H7 (cell line): ENCODE measurements around the gene UBE3C. TPM values are rescaled to one million over a fixed set of nuclear protein-coding genes. Genes with fewer than 3 reads are reported as not detected.
"Not testable (repeated sequence)": the region's sequence is repeated elsewhere in the genome, so short reads cannot be mapped to it uniquely, and the experiment has no call there.

ENCODE experiments used
- DNase-seq: peaks from one replicate; pipeline ENCODE4 v3.0.0; 2012
- H3K27me3 ChIP-seq: 2 replicates; pipeline ENCODE4 v1.6.0; 2011; ENCODE audit warnings: mild to moderate bottlenecking, low read length; ENCODE audit not compliant: control insufficient read depth, insufficient read depth
- H3K36me3 ChIP-seq: replicated peaks from 2 replicates; pipeline ENCODE4 v1.5.1; 2011; ENCODE audit warnings: low read length; ENCODE audit not compliant: control insufficient read depth, insufficient read depth
- H3K4me3 ChIP-seq: 2 replicates; pipeline ENCODE4 v1.5.1; 2011; ENCODE audit warnings: low read depth, mild to moderate bottlenecking, control low read depth, low read length, moderate library complexity; ENCODE audit not compliant: insufficient read depth
- total RNA-seq: library from RNA; depleted of rRNA; stranded (reverse); fragments of >200 nt; shearing (Covaris generic); gene quantifications from 2 replicates; pipeline ENCODE4 v1.2.3, GENCODE V29; 2014

Gene UBE3C
- total RNA-seq, 1 experiment from 2014 or later: 69.0 TPM

DNA sequence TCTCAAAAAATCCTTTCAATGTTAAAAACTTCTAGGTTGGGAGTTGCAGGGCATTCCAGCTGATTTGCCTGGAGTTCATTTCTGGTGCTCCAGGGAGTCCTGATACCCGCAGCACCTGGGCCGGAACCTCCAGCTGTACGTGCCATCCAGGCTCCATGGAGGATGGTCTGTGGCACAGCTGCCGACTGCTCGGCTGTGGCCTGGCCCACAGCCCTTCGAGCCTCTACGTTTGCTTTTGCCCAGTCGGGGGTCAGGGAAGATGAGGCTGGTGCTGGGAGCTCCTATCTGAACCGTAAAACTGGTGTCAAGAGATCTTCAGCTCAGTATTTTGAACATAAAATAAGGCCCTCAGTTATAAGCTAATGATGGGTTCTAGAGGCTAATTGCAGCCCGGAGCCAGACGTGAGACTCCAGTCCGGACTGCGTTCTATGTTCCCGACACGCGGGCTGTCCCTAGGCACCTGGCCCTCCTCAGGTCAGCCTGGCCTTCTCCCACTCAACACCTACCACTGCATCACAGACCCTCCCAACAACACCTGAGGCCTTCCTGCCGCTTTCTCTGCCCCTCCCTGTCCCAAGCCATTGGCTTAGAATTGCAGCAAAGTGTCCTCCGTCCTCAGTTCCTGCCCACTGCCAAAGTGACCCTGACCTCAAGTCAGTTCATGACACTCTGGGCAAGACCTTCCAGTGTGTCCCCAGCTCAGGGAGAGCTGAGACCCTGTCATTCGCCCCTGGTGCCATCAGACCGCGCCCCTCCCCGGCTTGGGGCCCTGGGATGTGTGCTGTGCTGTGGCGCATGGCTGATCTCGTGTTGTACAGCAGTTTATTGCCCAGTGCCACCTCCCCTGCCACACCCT lies 133.9 kb downstream of the UBE3C start:
- Histone ChIP-seq H3K36me3 (peaks cover 3% of the 10 kb centered on the region), H3K27me3 (no peaks in the 10 kb centered on the region), H3K4me3 (no peak overlapping the region)
- peak; percentile 62 for DNase-seq

GRCh38 chr7:157273208-157274093 lies 134.7 kb downstream of the UBE3C start:
- H3K27me3 ChIP-seq: no peaks in the 10 kb centered on the region
- peak; percentile 99 for DNase-seq

GRCh38 chr7:157274094-157274634 lies 135.4 kb downstream of the UBE3C start:
- not testable (repeated sequence) for H3K36me3 ChIP-seq, H3K4me3 ChIP-seq, H3K27me3 ChIP-seq, DNase-seq

More at GRCh38 chr7:157273208-157274093, 134.7 kb downstream of the UBE3C start:
- Histone ChIP-seq H3K36me3 (no peaks in the 10 kb centered on the region), H3K4me3 (no peak overlapping the region)

- Histone ChIP-seq H3K4me3 (no peak overlapping the region), H3K27me3 (no peaks in the 10 kb centered on the region), H3K36me3 (no peaks in the 10 kb centered on the region)
- DNase-seq: no peak
Measured at GRCh38 chr7:157274991-157275427, 136.3 kb downstream of the UBE3C start.

GRCh38 chr7:157276091-157276561 lies 137.4 kb downstream of the UBE3C start:
- H3K36me3 ChIP-seq: no peaks in the 10 kb centered on the region
- DNase-seq: peak; percentile 82

GRCh38 chr7:157276731-157277562 lies 138.2 kb downstream of the UBE3C start:
- no peak overlapping the region for H3K4me3 ChIP-seq
- H3K36me3 ChIP-seq: no peaks in the 10 kb centered on the region
- DNase-seq: peak; percentile 71
- no peaks in the 10 kb centered on the region for H3K27me3 ChIP-seq

More at GRCh38 chr7:157276091-157276561, 137.4 kb downstream of the UBE3C start:
- Histone ChIP-seq H3K4me3 (no peak overlapping the region), H3K27me3 (no peaks in the 10 kb centered on the region)

DNA sequence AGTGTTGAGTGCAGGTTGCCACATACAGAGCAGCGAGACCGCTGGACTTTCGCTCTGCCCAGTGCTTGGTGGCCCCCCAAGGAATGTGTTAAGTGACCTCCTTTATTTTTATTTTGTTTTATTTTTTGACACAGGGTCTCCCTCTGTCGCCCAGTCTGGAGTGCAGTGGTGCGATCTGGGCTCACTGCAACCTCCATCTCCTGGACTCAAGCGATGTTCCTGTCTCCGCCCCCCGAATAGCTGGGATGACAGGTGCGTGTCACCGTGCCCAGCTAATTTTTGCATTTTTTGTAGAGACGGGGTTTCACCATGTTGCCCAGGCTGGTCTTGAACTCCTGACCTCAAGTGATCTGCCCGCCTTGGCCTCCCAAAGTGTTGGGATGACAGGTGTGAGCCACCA lies 138.8 kb downstream of the UBE3C start:
- H3K36me3 ChIP-seq, DNase-seq, H3K4me3 ChIP-seq, H3K27me3 ChIP-seq: not testable (repeated sequence)

GRCh38 chr7:157278167-157278790 lies 139.6 kb downstream of the UBE3C start:
- Histone ChIP-seq H3K36me3 (no peaks in the 10 kb centered on the region), H3K4me3 (no peak overlapping the region), H3K27me3 (no peaks in the 10 kb centered on the region)
- DNase-seq: peak; percentile 58

DNA sequence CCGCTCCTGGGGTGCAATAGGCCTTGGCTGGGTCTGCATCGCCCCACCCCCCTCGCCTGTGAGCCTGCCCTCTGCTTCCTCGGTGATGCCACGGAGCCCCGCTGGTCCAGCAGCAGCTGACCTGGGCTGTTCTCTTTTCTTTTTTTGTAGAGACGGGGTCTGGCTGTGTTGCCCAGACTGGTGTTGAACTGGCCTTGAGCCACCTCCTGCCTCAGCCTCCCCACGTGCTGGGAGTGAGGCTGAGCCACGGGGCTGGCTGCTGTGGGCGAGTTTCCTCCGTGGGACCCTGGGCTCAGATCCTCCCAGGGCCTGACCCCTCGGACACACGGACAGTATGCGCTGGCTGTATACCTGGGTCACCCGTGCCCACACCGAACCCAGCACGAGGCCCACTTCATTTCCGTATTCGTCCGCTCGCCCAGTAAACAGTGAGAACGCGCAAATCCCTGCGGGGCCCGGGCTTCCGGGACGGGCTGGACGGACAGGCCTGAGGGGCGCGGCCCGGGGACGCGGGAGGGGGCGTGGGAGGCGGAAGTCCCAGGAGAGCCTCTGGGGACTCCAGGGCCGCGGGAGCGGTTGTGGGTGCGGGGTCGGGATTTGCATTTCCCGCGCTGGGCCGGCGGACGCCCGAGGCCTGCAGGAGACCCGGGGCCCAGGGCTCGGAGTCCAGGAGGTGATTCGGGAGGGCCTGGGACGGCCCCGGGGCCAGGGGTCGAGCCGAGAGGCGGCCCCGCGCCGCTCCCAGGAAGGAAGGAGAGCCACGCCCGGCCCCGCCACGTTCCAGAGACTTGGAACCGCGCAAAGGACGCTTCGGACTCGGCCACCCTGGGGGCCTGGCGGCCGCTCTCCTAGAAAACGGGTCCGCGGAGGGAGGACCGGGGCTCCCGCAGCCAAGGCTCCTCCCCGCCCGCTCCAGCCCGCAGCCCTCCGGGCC lies 140.3 kb downstream of the UBE3C start:
- Histone ChIP-seq H3K27me3 (no peaks in the 10 kb centered on the region), H3K36me3 (no peaks in the 10 kb centered on the region), H3K4me3 (no peak overlapping the region)
- peak; percentile 81 for DNase-seq

GRCh38 chr7:157279741-157280215 lies 141.1 kb downstream of the UBE3C start:
- DNase-seq: peak; percentile 57
- Histone ChIP-seq H3K36me3 (no peaks in the 10 kb centered on the region), H3K27me3 (no peaks in the 10 kb centered on the region), H3K4me3 (no peak overlapping the region)

- peak; percentile 69 for DNase-seq
- Histone ChIP-seq H3K36me3 (no peaks in the 10 kb centered on the region), H3K4me3 (no peak overlapping the region), H3K27me3 (no peaks in the 10 kb centered on the region)
Measured at GRCh38 chr7:157280216-157280841, 141.6 kb downstream of the UBE3C start.
